Iris pigment epithelial cell (primary cell): Measurements from ENCODE around the gene MAPK8IP2.
"Not testable (repeated sequence)": the region's sequence is repeated elsewhere in the genome, so short reads cannot be mapped to it uniquely, and the experiment has no call there.

Experiments used
- DNase-seq: peaks from one replicate; pipeline ENCODE4 v3.0.0-alpha.2; 2011; ENCODE audit warnings: low read depth

The MAPK8IP2 gene

DNA sequence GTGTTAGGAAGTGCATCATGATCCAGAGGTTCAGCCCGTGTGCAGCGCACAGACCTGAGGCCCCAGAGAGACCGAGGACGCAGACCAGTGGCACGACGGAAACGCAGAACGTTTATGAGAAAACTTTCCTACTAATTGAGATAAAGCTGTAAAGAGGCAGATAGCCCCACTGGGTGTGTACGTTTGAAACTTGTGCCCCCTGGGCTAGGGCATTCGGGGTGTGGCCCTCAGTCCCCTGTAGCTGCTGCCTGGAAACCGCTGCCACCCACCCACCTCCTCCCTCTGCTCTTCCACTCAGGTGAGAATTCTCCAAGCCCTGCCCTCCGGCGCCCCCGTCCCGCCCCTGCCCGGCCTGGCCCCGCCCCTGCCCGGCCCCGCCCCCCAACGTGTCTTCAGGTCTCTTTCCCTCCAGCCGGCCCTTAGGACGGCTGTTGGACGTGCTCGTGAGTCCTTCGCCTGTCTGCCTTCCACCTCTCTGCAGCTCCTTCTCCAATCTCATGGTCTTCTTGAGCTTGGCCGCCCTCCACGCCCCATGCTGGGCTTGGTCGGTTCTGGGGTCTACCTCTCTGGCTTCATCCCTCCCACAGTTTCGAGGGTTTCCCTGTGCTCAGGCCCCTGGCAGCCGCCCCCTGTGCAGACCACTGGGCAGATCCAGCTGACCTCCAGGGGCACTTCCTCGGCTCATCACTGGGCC, 12.1 kb downstream of the MAPK8IP2 start:
- DNase-seq, result no peak

GRCh38 chr22:50613291-50613981, 12.8 kb downstream of the MAPK8IP2 start:
- no peak for DNase-seq

- not testable (repeated sequence) for DNase-seq
Measured at GRCh38 chr22:50614296-50614695, 13.7 kb downstream of the MAPK8IP2 start.

GRCh38 chr22:50620593-50621355, 20.2 kb downstream of the MAPK8IP2 start:
- DNase-seq, result peak; percentile 18

- DNase-seq, result no peak
Measured at GRCh38 chr22:50621356-50621880, 20.8 kb downstream of the MAPK8IP2 start.

DNA sequence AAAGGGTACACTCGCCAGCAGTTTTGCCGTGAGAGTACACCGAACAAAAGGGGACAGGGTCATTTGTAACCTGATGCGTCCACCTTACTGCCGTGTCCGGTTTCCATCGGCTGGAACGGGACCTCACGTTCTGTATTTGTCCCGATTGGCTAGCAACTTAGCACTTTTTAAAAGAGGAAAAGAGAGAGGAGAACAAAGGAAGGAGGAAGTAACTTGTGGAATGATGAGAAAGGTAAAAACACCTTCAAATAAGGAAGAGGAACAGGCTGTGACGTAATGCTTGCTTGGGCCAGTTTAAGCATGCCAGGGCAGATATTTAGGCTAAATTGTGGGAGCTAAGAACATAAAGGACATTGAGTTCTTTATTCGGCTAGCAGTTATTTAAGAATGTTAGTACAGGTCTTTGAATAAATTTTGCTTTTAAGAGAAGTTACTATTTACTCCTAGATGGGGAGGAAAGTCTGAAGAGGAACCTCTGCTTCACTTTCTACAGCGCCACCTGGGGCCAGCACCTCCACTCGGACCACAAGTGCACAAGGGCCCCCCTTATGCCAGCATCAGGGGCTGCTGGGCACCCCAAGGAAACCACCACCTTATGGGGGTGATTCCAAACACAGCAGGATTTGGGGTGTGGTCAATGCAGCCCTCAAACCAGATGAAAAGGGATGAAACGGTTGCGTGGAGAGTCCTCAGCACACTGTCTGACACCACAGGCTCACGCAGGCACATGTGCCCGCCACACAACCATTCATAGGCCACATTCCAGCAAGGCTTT, 21.5 kb downstream of the MAPK8IP2 start:
- no peak for DNase-seq

DNA sequence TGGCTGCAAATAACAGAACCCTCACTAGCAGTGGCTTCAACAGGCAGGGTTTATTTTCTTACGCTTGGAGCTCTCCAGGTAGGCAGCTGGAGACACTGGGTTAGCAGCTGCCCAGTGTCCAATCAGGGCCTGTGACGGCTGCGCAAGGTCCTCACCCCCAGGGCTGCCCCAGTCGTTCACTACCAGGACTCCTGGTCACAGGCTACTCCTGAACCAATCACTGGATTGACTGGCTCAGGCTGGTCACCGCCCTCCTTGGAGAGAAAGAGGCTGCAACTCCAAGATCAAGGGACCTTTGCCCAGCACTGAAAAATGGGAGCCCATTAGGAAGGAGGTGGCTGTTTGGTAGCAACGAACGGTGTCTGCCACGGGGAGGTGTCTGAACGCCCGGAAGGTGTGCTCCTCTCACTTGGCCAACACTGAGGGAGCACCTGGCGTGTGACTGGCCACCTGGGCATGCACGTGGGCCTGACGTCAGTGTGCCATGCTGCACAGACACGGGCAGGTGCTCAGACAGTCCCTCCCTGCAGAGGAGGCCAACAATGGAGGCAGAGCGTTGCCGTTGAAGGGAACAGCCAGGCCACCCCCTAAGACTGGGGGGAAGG, 22.2 kb downstream of the MAPK8IP2 start:
- no peak for DNase-seq

- DNase-seq, result no peak
Measured at GRCh38 chr22:50624347-50625130, 23.9 kb downstream of the MAPK8IP2 start.

GRCh38 chr22:50625131-50625567, 24.6 kb downstream of the MAPK8IP2 start:
- DNase-seq, result no peak

DNA sequence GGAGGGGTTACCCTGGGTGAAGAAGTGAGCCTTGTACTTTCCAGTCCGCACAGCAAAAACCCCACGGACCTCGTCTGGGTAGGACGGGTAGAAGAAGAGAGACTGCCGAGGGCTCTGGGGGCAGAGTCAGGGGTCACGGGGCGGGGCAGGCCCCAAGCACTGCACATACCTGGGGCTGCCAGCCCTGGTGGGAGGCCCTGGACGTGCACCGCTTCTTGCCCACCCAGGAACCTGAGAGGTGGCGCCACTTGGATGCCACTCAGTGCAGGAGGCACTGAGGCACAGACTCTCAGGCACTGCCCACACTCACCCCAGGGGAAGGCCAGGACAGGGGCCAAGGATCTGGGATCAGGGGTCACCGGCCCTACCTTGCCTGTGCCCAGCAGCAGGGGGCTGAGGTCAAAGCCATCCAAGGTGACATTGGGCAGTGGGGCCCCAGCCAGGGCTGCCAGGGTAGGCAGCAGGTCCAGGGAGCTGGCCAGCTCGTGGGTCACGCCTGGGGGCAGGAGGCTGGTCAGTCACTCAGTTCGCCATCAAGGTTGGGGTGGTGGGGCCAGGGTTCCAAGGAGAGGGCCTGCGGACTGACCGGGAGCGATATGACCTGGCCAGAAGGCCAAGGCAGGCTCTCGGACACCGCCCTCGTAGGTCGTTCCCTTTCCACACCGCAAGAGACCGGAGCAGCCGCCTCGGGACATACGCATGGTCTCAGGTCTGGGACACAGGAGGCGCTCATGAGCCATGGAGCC, 25.1 kb downstream of the MAPK8IP2 start:
- no peak for DNase-seq

DNA sequence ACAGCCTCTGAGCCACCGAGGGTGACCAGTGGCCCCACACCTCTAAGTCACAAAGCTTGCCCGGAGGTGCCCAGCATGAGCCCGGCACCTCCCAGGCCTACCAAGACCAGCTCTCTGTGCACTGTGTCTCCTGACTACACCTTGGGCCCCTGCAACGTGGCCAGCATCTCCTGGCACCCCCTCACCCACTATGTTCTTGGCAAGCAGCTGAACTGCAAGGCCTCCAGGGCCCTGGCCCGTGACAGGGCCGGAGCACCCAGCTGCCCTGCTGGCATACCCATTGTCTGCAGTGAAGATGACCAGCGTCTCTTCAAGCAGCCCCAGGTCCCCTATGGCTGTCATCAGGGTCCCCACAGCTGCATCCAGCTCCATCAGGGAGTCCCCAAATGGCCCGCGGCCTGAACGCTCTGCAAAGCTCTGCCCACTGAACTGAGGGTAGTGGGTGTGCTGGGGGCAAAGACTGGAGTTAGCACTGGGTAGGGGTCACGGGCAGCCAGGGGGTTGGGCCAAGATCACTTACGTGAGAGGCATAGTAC, 25.8 kb downstream of the MAPK8IP2 start:
- no peak for DNase-seq

DNA sequence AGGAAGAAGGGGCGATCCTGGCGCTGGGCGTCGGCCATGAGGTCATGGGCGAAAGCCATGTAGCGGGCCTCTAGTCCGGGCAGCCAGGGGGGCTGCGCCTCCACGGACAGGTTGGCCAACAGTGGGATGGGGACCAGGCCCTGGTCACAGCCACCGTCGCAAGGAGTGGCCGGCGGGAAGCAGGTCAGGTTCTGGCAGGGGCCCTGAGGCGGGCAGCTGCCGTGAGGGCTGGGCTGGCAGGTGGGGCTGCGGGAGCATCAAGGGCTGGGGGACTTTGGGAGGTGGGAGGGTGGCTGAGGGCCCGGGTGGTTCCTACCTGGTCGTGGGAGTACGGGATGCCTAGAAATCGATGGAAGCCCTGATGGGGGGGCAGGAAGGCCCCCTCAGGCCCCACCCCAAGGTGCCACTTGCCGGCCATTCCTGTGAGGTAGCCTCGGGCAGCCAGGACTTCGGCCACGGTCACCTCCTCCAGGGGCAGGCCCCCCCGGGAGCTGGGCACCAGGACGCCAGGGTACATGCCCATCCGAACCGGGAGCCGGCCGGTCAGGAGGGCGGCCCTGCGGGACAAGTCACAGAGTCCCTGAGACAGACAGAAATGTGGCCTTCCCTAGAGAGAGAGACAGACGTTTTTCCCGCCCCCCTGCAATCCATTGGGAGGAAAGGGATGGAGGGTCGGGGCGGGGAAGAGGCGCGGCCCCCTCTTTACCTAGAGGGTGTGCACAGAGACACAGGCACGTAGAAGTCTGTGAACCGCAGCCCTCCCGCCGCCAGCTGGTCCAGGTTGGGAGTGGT, 26.5 kb downstream of the MAPK8IP2 start:
- no peak for DNase-seq

GRCh38 chr22:50627642-50628542, 27.3 kb downstream of the MAPK8IP2 start, which contains the start of gene ARSA:
ARSA (minus strand) TSS chr22:50628152; CDS start chr22:50627779, 373 bp downstream.
- DNase-seq, result peak; percentile 81

DNA sequence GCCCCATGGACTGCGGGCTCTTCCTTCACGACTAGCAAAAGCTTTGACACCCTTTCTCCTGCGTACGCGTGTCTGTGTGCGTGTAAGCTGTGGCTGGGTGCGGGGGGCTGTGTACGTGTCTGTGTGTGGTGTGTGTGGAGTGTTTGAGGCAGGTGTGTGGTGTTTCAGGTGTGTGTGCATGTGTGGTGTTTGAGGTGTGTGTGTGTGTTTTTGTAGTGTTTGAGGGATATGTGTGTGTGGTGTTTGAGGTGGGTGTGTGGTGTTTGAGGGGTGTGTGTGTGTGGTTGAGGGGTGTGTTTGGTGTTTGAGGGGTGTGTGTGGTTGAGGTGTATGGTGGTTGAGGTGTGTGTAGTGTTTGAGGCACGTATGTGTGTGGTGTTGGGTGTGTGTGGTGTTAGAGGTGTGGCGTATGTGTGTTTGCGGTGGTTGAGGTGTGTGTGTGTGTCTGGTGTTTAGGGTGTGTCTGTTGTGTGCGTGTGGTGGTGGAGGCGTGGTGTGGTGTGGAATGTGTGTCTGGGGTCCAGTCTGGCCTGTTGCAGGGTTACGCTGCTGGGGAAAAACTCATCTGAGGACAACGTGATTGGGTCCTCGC, 28.0 kb downstream of the MAPK8IP2 start:
- DNase-seq, result no peak

DNA sequence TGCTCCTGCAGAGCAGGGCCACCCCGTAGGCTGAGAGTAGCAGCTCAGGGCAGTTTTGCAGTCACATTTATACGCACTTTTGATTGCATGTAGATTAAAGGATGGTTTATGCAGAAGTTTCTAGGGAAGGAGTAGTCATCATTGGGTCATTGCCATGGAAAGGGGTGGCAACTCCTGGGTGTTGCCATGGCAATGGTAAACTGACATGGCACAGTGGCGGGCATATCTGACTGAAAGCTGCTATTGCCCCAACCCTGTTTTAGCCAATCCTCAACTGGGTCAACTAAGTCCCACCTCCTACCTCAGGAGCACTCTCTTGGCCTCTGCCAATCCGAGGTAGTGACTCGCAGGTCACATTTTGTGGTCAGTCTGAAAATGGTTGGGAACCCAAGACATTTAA, 29.8 kb downstream of the MAPK8IP2 start:
- no peak for DNase-seq

DNA sequence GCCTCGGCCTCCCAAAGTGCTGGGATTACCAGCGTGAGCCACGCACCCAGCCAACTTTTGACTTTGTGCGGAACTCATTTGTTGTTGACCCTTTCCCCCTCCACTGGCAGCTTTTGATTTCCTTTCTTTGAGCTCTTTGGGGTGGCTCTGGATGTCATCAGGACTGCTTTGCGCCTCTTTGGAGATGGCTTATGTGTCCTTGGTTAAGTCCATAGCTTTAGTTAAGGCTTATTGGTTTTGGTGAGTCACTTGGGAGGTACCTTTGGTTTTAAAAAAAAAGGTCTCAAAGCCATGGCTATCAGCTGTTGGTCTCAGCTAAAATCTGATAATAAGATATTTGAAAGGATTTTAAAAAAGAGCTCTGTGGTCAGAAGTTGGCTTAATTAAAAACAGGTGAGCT, 32.5 kb downstream of the MAPK8IP2 start:
- DNase-seq, result no peak

DNA sequence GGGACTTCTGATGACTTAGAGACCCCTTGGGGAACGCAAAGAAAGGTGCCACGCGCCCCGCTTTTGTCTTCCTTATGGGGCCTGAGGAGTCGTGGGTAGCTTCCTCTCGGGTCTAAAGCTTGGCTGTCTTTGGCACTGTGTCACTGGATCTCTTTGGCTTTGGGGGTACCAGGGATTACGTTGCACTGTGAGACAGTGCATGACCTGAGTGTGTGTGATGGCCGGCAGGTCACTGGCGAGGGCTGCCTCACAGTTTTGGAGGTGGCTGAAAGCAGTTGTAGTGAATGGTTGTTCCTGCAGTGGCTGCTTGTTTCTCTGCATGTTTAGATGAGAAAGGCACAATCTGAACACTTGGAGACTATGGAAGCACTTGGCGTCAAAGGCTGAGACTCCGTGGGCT, 33.2 kb downstream of the MAPK8IP2 start:
- DNase-seq, result no peak
